ENCODE data around the gene SULF2. TPM values are rescaled to one million over a fixed set of nuclear protein-coding genes. Genes with fewer than 3 reads are reported as not detected.
A peak's percentile ranks its signal among the peaks of the same experiment; 100 is the strongest.

Gene SULF2
- total and polyA plus RNA-seq, 9 of the 15 experiments (the other 6 are each of a cell fraction or from before 2014, with no cell fraction given): 0.33 TPM; not detected in 8

DNA sequence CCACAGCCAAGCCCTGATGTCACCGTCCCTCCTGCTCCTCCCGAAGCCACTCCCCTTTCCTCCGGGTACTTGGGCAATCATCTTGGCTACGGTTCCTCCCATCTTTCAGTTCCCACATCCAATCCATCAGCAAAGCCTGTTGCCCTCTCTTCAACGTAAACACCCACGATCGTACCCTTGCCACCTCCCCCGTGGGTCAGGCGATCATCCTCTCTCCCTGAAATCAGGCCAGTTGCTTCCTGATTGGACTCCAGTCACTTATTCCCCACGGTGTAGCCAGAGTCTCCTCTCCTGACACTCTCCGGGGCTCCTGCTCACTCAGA is 44.5 kb downstream of the SULF2 start:
- no peaks in the 10 kb centered on the region for H3K9me1 ChIP-seq (ENCODE audit: control insufficient read depth, insufficient read depth, low read length)
- 0% methylated on average over 11 of the region's 11 CpGs for WGBS (ENCODE audit: insufficient coverage, low coverage, missing lambda C conversion rate)
- H3K9ac ChIP-seq (ENCODE audit: insufficient read depth in 1 of 2, low read depth in 2 of 2, low read length in 2 of 2): no peak overlapping the region
- in situ Hi-C loops (cut with MboI) (no loop called here), intact Hi-C loops (cut with micrococcal nuclease) (no loop called here)
- no peaks in the 10 kb centered on the region for H3K9me3 ChIP-seq (replicated peaks; ENCODE audit: control insufficient read depth, insufficient read depth, low read depth, low read length)
- H3K27me3 ChIP-seq (ENCODE audit: control insufficient read depth in 2 of 2, insufficient read depth in 2 of 2, low read length in 2 of 2): peaks cover 2 to 37% of the 10 kb centered on the region in 2 experiments; a peak in 3 of 5 replicates
- TF ChIP-seq ZNF263 (CRISPR knock-in tag; IDR thresholded peaks at IDR 0.05; ENCODE audit: borderline replicate concordance): no peak
- 0 out of 2 replicates have a peak, but pooled peaks have one; percentile 13 for TF ChIP-seq CEBPB (tag; IDR thresholded peaks at IDR 0.05)
- TF ChIP-seq SREBF2 (CRISPR knock-in tag; IDR thresholded peaks at IDR 0.05): no peak
- peak in 1 of 3 experiments; percentile 80; a peak in 2 of 6 replicates for TF ChIP-seq ZBTB11 (CRISPR knock-in tag; IDR thresholded peaks at IDR 0.05)
- TF ChIP-seq BCLAF1 (IDR thresholded peaks at IDR 0.05; ENCODE audit: borderline replicate concordance in 1 of 2, control insufficient read depth in 1 of 2, low read depth in 2 of 2, low read length in 1 of 2): 0 out of 4 replicates have a peak, but pooled peaks of 1 of the 2 experiments have one; percentile 28
- no peak for TF ChIP-seq TAF7 (tag; IDR thresholded peaks at IDR 0.05)
- DNase-seq (ENCODE audit: extremely low read depth in 1 of 4, low spot score in 3 of 4) (peak; percentile 15 to 65 (median 42)), FAIRE-seq (no peak), ATAC-seq (peak; percentile 86)
- peak overlapping the region; percentile 1; the same call in 1 of the 2 replicates for H3K4me2 ChIP-seq (ENCODE audit: insufficient read depth, low read length)
- no peaks in the 10 kb centered on the region; the same call in 1 of the 2 replicates for H4K20me1 ChIP-seq (replicated peaks; ENCODE audit: control insufficient read depth, insufficient read depth, low read length)
- H3K4me1 ChIP-seq (replicated peaks in 1 of 2; ENCODE audit: control insufficient read depth in 2 of 2, insufficient read depth in 2 of 2, low read length in 2 of 2): no peaks in the 10 kb centered on the region
- H3K36me3 ChIP-seq (ENCODE audit: control insufficient read depth, insufficient read depth, low read length): no peaks in the 10 kb centered on the region
- H3K79me2 ChIP-seq (ENCODE audit: control insufficient read depth, insufficient read depth, low read length): no peaks in the 10 kb centered on the region
- no TSS peak for BruUV-seq (replicated peaks)
- POLR2A ChIA-PET: no interaction called here
- no peak overlapping the region for H2AFZ ChIP-seq (ENCODE audit: low read depth, low read length)
- H3K27ac ChIP-seq (ENCODE audit: extremely low read depth, low read depth, low read length): no peak overlapping the region
- no peak overlapping the region for H3K4me3 ChIP-seq
- CTCF ChIA-PET (ENCODE audit: low intra/inter-chr PET ratio): no interaction called here
